Activated CD4-positive, alpha-beta T cell treated with anti-CD3 and anti-CD28 coated beads for 36 hours (primary cell): ENCODE measurements around the gene PAX5. TPM values are rescaled to one million over a fixed set of nuclear protein-coding genes. Genes with fewer than 3 reads are reported as not detected.

Experiments used
- ATAC-seq: fragments of 200-7000 bp; cut with Tn5 transposase; one replicate; pipeline ENCODE4 v1.10.0; 2021; ENCODE audit warnings: mild to moderate bottlenecking, moderate library complexity
- CTCF ChIA-PET: fragments of 350-600 bp; sonication (Branson Sonifier 250); formaldehyde crosslinking; loops from one replicate; lab custom pipeline; 2021; ENCODE audit warnings: antibody characterized with exemption; lab: Charles Lee
- POLR2A ChIA-PET: fragments of 350-600 bp; sonication (Branson Sonifier 250); formaldehyde crosslinking; loops from one replicate; lab custom pipeline; 2021; ENCODE audit warnings: antibody characterized with exemption, inconsistent platforms; lab: Charles Lee
- DNase-seq: peaks from one replicate; pipeline ENCODE4 v3.0.0-alpha.2; 2020
- H3K27ac Mint-ChIP-seq: one replicate; pipeline ENCODE4 v1.8.0; 2021; ENCODE audit warnings: mixed read lengths
- H3K27me3 Mint-ChIP-seq: one replicate; pipeline ENCODE4 v1.8.0; 2021; ENCODE audit warnings: mixed read lengths
- H3K36me3 Mint-ChIP-seq: one replicate; pipeline ENCODE4 v1.8.0; 2021; ENCODE audit warnings: low read depth, mixed read lengths
- H3K4me1 Mint-ChIP-seq: one replicate; pipeline ENCODE4 v1.8.0; 2021; ENCODE audit warnings: mixed read lengths
- H3K4me3 Mint-ChIP-seq: one replicate; pipeline ENCODE4 v1.8.0; 2021; ENCODE audit warnings: mild to moderate bottlenecking, moderate library complexity, mixed read lengths
- H3K9me3 Mint-ChIP-seq: one replicate; pipeline ENCODE4 v1.8.0; 2021; ENCODE audit warnings: low read depth, mixed read lengths
- intact Hi-C, 2 experiments: fragments of 100-400 bp; cut with DNase I in 1 of 2; cut with micrococcal nuclease in 1 of 2; formaldehyde crosslinking; loops; one replicate each; pipeline versions ENCODE4 v1.14.2 to v1.15.1; 2022 to 2024; cut with DNase I, micrococcal nuclease
- total RNA-seq, 2 experiments: library from RNA; stranded (reverse); gene quantifications; one replicate each; pipeline ENCODE4 v1.2.3, GENCODE V29; 2021

PAX5 gene
- total RNA-seq, 2 experiments from 2014 or later, result 0.21 to 0.51 TPM

DNA sequence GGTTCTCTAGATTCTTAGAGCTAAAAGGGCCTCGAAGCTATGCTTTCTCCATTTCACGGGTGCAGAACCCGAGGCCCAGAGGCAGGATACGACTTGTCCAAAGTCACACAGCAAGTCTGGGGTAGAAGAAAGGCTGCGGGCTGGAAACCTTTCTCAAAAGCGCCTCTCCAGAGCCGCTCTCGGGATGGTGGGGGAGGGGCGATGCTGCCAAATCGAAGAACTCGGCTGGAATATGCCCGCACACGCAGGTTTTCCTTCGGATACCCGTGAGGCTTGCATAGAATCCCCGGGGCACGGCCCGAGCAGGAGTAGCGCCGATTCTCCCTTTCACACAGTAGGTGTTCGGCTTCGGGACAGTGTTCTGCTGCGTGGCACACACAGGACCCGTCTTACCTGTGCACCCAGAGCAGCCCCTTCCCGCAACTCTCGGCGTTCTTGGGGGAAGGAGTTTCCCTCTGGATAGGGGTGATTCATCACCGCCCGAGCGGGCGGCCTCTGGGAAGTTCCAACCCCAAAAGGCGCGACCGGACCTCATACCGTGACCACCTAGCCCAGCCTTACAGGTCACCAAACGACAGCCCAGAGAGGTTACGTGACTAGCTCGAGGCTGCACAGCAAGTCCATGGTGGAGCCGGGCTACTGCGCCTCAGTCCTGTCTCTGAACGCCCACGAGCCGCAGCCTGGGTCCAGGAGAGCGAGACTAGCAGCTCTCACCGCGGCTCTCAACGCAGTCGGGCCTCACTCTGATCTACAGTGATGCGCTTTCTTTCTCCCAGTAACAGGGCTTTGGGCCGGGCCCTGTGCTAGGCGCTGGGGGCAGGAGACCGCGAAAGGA lies 4.1 kb downstream of the PAX5 start:
- H3K4me3 Mint-ChIP-seq, result peak overlapping the region; percentile 36
- CTCF ChIA-PET, result interaction anchor here (0.8 to 1.0 kb wide), 3 partner anchors 49 to 254 kb away, joined by 3 to 4 read pairs (median 4); partner anchors contain the start of gene ZCCHC7
- H3K4me1 Mint-ChIP-seq, result peaks cover 46% of the 10 kb centered on the region
- H3K9me3 Mint-ChIP-seq, result no peaks in the 10 kb centered on the region
- DNase-seq (peak; percentile 40), ATAC-seq (no peak)
- POLR2A ChIA-PET, result no interaction called here
- peaks cover 75% of the 10 kb centered on the region for H3K27me3 Mint-ChIP-seq
- H3K27ac Mint-ChIP-seq, result no peak overlapping the region
- intact Hi-C loops, result loop anchor here (2.0 to 10.0 kb wide), 5 partner anchors 92 to 562 kb away; partner anchors contain the start of genes FBXO10 (in 2 of the 2), POLR1E (in 1 of the 2), TOMM5 (in 1 of the 2) and ZCCHC7 (in 1 of the 2)
- no peaks in the 10 kb centered on the region for H3K36me3 Mint-ChIP-seq

DNA sequence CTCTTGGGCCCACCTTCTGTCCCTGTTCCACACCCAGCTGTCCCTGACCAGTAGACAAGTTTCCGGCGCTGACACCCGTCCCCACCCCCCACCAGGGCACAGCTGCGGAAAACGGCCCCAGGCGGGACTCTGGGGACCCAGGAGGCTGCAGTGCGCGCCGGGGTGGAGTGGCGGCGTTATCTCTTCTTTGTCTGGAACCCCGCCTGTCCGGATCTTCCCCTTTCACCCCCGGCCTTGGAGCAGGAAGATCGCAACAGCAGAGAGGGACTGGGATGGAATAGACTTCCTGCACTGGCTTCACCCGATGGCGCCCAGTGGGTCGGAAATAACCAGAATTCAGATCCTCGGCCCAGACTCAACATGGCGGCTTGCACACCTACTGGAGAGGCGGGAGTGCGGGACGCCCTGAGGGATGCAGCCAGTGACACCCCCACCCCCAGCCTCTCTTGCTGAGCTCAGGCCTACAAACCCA lies 4.7 kb downstream of the PAX5 start:
- POLR2A ChIA-PET, result no interaction called here
- intact Hi-C loops, result loop anchor here (5.0 kb wide), 3 partner anchors 93 to 563 kb away; partner anchors contain the start of genes POLR1E (in 1 of the 2), TOMM5 (in 1 of the 2) and ZCCHC7 (in 1 of the 2)

GRCh38 chr9:37028420-37029031 lies 5.5 kb downstream of the PAX5 start:
- no peaks in the 10 kb centered on the region for H3K36me3 Mint-ChIP-seq
- DNase-seq (peak; percentile 9), ATAC-seq (no peak)
- H3K4me1 Mint-ChIP-seq, result peaks cover 39% of the 10 kb centered on the region
- ChIA-PET POLR2A (no interaction called here), CTCF (interaction anchor here (0.8 kb wide), 1 partner anchor 9 kb away, joined by 3 read pairs; no protein-coding TSS in a partner anchor)
- H3K9me3 Mint-ChIP-seq, result no peaks in the 10 kb centered on the region
- intact Hi-C loops, result loop anchor here (5.0 kb wide), 3 partner anchors 94 to 564 kb away; partner anchors contain the start of genes POLR1E (in 1 of the 2), TOMM5 (in 1 of the 2) and ZCCHC7 (in 1 of the 2)
- H3K27ac Mint-ChIP-seq, result no peak overlapping the region
- peaks cover 79% of the 10 kb centered on the region for H3K27me3 Mint-ChIP-seq
- no peak overlapping the region for H3K4me3 Mint-ChIP-seq

More for the DNA sequence above, 4.7 kb downstream of the PAX5 start:
- no peak for ATAC-seq
- Mint-ChIP-seq H3K27me3 (peaks cover 78% of the 10 kb centered on the region), H3K9me3 (no peaks in the 10 kb centered on the region), H3K36me3 (no peaks in the 10 kb centered on the region), H3K4me3 (peak overlapping the region; percentile 36), H3K4me1 (peaks cover 42% of the 10 kb centered on the region), H3K27ac (no peak overlapping the region)
- CTCF ChIA-PET, result interaction anchor here (0.9 to 1.0 kb wide), 2 partner anchors 50 to 91 kb away, joined by 3 to 4 read pairs; partner anchors contain the start of gene ZCCHC7
- DNase-seq, result peak; percentile 18

DNA sequence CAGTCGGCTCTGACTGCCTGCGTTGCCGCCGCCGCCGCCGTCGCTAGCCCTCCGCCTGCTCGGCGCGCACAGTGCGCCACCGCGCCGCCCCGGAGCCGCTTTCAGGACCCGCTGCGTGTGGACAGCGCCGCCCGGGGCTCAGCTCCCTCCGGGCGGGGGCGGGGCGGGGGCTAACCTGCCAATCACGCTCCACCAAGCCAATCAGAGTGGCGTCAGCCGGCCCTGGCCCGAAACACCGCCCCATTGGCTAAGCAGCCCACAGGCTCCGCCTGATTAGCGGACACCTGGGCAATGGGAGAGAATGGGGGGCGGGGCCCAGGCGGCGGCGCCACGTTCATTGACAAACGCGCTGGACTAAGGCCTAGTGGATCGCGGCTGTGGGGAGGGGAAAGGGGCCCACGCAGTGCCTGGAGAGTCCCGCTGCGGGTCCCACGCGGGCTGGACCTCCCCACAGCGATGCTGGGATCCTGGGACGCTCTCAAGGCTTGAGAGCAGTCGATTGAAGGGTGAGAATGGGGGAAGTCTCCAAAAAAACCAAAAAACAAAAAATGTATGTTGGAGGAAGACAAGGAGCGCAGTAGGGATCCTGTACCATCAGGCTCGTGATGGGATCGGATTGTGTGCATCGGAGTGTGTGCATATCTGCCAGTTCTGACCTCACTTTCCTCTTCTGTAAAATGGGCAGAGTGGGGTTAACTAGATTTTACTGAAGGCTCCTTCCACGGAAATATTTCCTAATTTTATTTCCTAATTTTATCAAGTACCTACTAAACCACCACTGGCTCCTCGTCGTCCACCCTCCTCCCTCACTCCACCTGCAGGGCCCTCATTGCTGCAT lies 6.3 kb downstream of the PAX5 start:
- CTCF ChIA-PET, result interaction anchor here (0.8 kb wide), 1 partner anchor 9 kb away, joined by 3 read pairs; no protein-coding TSS in a partner anchor

DNA sequence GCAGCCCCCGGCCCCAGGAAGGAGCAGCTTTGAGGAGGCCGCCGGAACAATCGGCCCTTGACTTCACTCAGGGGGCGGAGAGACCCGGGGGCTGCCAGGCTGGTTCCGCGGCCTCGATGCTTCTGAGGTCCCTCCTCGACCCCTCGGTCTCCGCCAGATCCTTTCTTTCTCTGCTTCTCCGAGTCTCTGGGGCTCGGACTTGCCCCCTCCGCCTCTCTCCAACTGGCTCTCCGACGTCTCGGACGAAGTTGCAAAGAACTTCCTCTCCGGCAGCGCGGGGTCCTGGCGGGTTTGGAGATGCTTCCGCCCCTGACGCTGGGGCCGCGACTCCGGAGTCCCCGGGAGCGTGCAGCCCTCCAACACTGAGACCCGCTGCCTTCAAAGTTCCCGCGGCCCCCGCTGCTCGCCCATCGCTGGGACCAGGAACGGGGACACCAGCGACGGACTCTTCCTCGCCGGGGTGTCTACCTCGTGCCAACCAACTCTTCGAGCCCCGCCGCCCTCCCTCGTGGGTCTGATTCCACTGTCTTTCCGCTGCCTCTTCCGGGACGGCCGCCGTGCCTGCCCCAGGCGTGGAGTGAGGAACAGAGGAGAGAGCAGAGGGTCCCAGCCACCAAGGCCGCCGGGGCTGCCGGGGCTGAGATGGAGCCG lies 7.0 kb downstream of the PAX5 start:
- Mint-ChIP-seq H3K36me3 (no peaks in the 10 kb centered on the region), H3K27ac (no peak overlapping the region), H3K27me3 (peaks cover 75% of the 10 kb centered on the region), H3K9me3 (no peaks in the 10 kb centered on the region), H3K4me1 (peaks cover 37% of the 10 kb centered on the region), H3K4me3 (peak overlapping the region; percentile 43)
- POLR2A ChIA-PET, result no interaction called here
- intact Hi-C loops, result loop anchor here (1.0 to 5.0 kb wide), 8 partner anchors 10 to 565 kb away; partner anchors contain the start of genes ZCCHC7 (in 2 of the 2), POLR1E (in 1 of the 2), TOMM5 (in 1 of the 2) and ZBTB5 (in 1 of the 2)
- ATAC-seq (no peak), DNase-seq (no peak)
- CTCF ChIA-PET, result no interaction called here

More for the DNA sequence above, 6.3 kb downstream of the PAX5 start:
- peak; percentile 96 for DNase-seq
- Mint-ChIP-seq H3K9me3 (no peaks in the 10 kb centered on the region), H3K27me3 (peaks cover 80% of the 10 kb centered on the region), H3K4me1 (peaks cover 37% of the 10 kb centered on the region), H3K27ac (no peak overlapping the region), H3K4me3 (peak overlapping the region; percentile 64), H3K36me3 (no peaks in the 10 kb centered on the region)
- POLR2A ChIA-PET, result no interaction called here
- ATAC-seq, result peak; percentile 97
- intact Hi-C loops, result loop anchor here (1.0 to 5.0 kb wide), 8 partner anchors 10 to 564 kb away; partner anchors contain the start of genes ZCCHC7 (in 2 of the 2), POLR1E (in 1 of the 2), TOMM5 (in 1 of the 2) and ZBTB5 (in 1 of the 2)

GRCh38 chr9:37026113-37026930 lies 7.7 kb downstream of the PAX5 start:
- Mint-ChIP-seq H3K36me3 (no peaks in the 10 kb centered on the region), H3K27me3 (peaks cover 69% of the 10 kb centered on the region), H3K27ac (no peak overlapping the region), H3K4me1 (peaks cover 37% of the 10 kb centered on the region), H3K4me3 (peak overlapping the region; percentile 55), H3K9me3 (no peaks in the 10 kb centered on the region)
- CTCF ChIA-PET, result interaction anchor here (1.1 kb wide), 1 partner anchor 153 kb away, joined by 3 read pairs; no protein-coding TSS in a partner anchor
- POLR2A ChIA-PET, result no interaction called here
- ATAC-seq (no peak), DNase-seq (peak; percentile 30)
- intact Hi-C loops, result loop anchor here (2.0 to 5.0 kb wide), 4 partner anchors 52 to 566 kb away; partner anchors contain the start of genes POLR1E (in 1 of the 2), TOMM5 (in 1 of the 2) and ZCCHC7 (in 1 of the 2)

DNA sequence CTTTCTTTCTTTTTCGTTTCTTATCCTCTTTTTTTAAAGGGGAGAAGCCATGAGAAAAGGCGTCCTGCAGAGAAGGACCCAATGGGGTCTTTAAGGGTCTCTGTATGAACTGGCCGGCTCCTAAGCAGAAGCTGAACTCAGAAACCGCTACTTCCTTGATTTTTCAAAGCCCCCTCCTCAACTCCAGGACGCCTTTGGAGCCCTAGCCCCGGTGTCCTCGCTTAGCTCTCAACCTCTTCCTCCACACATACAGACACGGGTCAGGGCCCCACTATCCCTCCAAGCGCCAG lies 8.3 kb downstream of the PAX5 start:
- peak overlapping the region; percentile 55 for H3K4me3 Mint-ChIP-seq
- intact Hi-C loops, result loop anchor here (2.0 to 5.0 kb wide), 4 partner anchors 53 to 567 kb away; partner anchors contain the start of genes POLR1E (in 1 of the 2), TOMM5 (in 1 of the 2) and ZCCHC7 (in 1 of the 2)
- DNase-seq, result no peak
- no peaks in the 10 kb centered on the region for H3K36me3 Mint-ChIP-seq
- POLR2A ChIA-PET, result no interaction called here
- ATAC-seq, result no peak
- H3K9me3 Mint-ChIP-seq, result no peaks in the 10 kb centered on the region
- CTCF ChIA-PET, result interaction anchor here (1.1 kb wide), 1 partner anchor 153 kb away, joined by 3 read pairs; no protein-coding TSS in a partner anchor
- H3K4me1 Mint-ChIP-seq, result peaks cover 37% of the 10 kb centered on the region
- H3K27ac Mint-ChIP-seq, result no peak overlapping the region
- H3K27me3 Mint-ChIP-seq, result peaks cover 68% of the 10 kb centered on the region

GRCh38 chr9:37025071-37025822 lies 8.8 kb downstream of the PAX5 start:
- H3K9me3 Mint-ChIP-seq, result no peaks in the 10 kb centered on the region
- POLR2A ChIA-PET, result no interaction called here
- DNase-seq (no peak), ATAC-seq (no peak)
- H3K4me3 Mint-ChIP-seq, result peak overlapping the region; percentile 55
- intact Hi-C loops, result loop anchor here (5.0 kb wide), 3 partner anchors 97 to 567 kb away; partner anchors contain the start of genes POLR1E (in 1 of the 2), TOMM5 (in 1 of the 2) and ZCCHC7 (in 1 of the 2)
- H3K27ac Mint-ChIP-seq, result no peak overlapping the region
- H3K27me3 Mint-ChIP-seq, result peaks cover 69% of the 10 kb centered on the region
- peaks cover 33% of the 10 kb centered on the region for H3K4me1 Mint-ChIP-seq
- CTCF ChIA-PET, result interaction anchor here (1.1 kb wide), 1 partner anchor 152 kb away, joined by 3 read pairs; no protein-coding TSS in a partner anchor
- no peaks in the 10 kb centered on the region for H3K36me3 Mint-ChIP-seq

- H3K27ac Mint-ChIP-seq, result no peak overlapping the region
- ChIA-PET CTCF (interaction anchor here (0.6 to 0.7 kb wide), 2 partner anchors 37 to 154 kb away, joined by 3 read pairs; no protein-coding TSS in a partner anchor), POLR2A (no interaction called here)
- no peak overlapping the region for H3K4me3 Mint-ChIP-seq
- peaks cover 46% of the 10 kb centered on the region for H3K27me3 Mint-ChIP-seq
- H3K4me1 Mint-ChIP-seq, result no peaks in the 10 kb centered on the region
- DNase-seq, result no peak
- no peaks in the 10 kb centered on the region for H3K9me3 Mint-ChIP-seq
- intact Hi-C loops, result no loop called here
- no peak for ATAC-seq
- no peaks in the 10 kb centered on the region for H3K36me3 Mint-ChIP-seq
Measured at GRCh38 chr9:37017546-37017945, 16.5 kb downstream of the PAX5 start.
